ENCODE measurements around the gene LRRC66.

LRRC66 gene

DNA sequence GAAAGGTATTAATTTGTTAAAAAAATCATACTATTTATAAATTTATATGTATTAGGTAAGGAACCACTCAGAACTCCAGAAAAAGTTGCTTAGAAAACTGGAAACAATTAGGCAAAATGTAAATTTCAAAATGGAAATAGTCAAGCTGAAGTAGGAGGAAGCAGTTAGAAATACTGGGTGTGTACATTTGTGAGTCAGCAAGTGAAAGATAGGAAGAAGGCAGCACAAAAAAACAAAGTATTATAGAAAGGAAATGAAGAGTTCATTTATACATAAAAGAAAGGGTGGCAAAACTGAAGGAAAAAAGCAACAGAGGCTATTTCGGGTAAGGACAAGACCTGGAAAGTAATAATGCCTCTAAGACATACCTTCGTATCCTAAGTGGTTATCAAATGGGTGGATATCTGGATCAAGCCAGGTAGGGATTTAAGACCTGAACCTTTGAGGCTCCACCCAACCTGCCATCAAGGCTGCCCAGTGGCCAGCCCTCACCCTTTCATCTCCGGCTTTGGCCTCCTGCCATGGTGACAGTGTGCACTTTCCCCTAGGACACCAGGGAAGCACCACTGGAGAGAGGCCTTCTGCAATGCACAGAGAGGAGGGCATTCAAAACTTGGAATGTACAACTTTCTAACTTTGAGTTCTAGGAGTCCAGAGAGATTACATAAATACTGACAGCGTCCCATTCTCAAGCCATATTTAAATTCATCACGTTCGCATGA, at the start of gene LRRC66:
Gene LRRC66, minus strand, starts transcription at position 428 of the 722 bp plus-strand sequence. CDS start 2,750 bp downstream, outside the sequence.
- no peak for DNase-seq

DNA sequence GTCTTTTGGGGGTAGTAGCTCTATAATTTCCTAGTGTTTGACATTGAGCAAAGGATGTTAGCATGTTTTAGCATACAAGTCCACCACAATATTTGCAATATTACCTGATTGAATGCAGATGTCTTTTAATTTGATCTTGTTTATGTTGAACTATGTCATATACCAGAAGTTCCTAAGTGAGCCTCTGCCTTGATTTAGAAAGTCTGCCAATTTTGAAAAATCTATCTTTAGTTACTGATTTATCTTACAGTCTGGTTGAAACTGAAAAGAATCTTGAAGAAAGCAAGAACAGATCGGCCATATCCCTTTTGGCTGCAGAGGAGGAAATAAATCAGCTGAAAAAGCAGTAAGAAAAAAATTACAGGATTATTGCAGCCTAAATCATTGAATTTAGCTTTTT, 49.4 kb upstream of the LRRC66 start:
- no peak for DNase-seq

- no peak for DNase-seq
Observed at GRCh38 chr4:52059372-52059771, 39.2 kb upstream of the LRRC66 start.

DNA sequence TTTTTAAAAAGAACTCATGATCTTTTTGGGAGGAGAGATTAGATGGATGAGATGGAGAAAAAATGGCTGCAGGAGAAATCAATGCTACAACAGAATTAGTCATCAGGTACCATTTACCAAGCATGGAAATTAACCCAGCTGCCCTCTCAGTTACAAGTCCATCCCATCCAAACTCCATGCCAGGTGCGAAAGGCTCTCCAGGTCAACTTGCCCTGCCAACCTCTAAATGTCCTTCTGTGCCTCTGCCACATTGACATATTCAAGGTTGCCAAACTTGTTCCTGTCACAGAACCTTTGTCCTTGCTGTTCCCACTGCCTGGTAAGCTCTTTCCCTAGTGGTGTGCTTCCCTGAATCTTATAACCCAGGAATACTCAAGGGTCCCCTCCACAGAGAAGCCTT, 38.1 kb upstream of the LRRC66 start:
- DNase-seq, result no peak

DNA sequence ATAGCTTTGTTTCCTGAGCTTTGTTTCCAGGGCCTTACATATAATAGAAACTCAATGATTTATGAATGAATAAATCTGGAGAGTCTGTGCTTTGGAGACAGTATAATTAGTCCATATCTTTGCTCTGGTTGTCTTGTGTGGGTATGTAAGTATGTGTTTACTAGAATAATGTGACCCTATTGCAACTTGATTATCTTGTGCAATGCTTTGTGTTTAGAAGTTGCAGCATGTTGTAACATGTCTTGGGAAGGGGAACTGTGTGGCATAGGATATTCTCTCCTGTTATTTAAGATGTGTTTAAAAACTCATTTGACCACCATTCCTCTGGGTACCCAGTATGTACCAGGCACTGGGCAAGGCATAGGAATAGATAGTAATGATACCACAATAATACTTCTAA, 37.0 kb upstream of the LRRC66 start:
- no peak for DNase-seq

DNA sequence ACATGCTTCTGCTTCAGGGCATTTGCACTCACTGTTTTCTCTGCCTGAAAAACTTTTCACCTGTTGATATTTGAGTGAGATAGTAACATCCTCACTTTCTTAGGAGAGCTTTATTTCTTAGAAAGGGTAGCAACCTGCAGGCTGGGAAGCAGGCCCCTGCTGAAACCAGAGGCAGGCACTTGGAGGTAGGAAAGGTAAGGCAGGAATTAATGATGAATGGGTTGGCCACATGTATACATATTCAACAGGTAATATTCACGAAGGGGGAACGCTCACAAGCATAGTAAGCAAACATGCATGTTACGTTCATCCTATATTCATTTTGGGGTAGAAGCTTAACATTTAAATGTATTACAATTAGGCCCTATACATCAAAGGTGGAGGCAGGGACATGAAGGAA, 34.1 kb upstream of the LRRC66 start:
- no peak for DNase-seq

- no peak for DNase-seq
Observed at GRCh38 chr4:52052475-52052780, 32.3 kb upstream of the LRRC66 start.

- DNase-seq, result no peak
Observed at GRCh38 chr4:52051615-52052474, 31.7 kb upstream of the LRRC66 start.

- no peak for DNase-seq
Observed at GRCh38 chr4:52051213-52051614, 31.1 kb upstream of the LRRC66 start, which contains the start of gene SPATA18. Gene SPATA18 (plus strand): TSS chr4:52051304. CDS start chr4:52051705, 401 bp downstream.

DNA sequence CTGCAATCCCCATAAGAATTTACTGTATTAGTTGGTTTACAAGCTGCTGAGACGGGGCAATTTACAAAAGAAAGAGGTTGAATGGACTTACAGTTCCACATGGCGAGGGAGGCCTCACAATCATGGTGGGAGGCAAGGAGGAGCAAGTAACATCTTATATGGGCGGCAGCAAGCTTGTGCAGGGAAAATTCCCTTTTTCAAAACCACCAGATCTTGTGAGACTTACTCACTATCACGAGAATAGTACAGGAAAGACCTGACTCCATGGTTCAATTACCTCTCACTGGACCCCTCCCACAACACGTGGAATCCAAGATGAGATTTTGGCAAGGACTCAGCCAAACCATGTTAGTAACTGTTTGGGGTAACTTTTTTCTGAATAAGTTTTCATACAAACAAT, 29.1 kb upstream of the LRRC66 start:
- DNase-seq, result no peak

- DNase-seq, result no peak
Observed at GRCh38 chr4:52045028-52045427, 24.9 kb upstream of the LRRC66 start.

GRCh38 chr4:52038103-52038912, 18.1 kb upstream of the LRRC66 start, which contains the start of gene SGCB:
Gene SGCB (minus strand): TSS chr4:52038299. CDS start chr4:52038259, 40 bp downstream.
- DNase-seq, result peak; percentile 3

DNA sequence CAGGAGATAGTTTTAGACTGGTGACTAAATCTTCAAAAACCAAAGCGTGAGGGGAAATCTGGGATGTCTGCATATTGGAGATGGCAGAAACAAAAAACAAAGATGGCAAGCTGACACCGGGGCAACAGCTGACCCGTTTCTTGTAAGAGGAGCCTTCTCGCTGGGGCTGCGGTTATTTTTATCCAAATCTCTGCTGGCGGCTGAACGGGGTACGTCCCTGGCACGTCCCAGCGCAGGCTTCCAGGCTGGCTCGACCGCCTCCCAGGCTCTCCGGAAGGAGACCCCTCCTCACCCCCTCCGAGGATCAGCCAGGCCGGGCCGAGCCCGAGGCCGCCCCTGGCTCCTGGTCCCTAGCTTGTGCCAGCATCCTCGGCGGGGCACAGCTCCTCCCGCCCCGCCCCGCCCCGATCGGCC, 17.5 kb upstream of the LRRC66 start:
- no peak for DNase-seq

DNA sequence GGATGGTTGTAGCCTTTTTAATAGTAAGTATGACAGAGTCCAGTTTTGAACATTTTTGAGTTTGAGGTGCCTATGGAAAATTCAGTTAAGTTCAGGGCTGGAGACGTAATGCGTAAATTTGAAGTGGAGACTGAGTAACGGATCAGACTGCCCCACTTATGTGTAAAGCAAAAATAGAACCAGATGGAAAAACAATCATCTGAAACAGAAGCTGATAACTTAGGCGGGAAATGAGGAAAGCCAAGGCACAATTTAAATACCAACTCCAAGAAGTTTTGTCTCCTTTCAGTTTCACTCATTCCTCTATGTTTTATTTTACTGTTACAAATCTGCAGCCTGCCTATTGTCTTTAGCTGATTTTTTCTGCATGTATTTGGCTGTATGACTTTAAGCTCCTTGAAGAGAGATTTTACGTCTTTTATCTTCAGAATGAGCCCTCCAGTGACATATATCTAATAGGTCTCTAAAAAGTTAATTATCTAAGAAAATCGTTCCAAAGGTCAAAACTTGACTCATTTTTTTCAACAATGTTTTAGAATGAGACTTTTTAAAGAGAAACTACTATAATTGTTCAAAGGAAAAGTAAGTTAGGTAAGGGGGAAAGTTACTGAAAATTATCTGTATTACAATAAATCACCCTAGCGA, 16.8 kb upstream of the LRRC66 start:
- DNase-seq, result no peak

DNA sequence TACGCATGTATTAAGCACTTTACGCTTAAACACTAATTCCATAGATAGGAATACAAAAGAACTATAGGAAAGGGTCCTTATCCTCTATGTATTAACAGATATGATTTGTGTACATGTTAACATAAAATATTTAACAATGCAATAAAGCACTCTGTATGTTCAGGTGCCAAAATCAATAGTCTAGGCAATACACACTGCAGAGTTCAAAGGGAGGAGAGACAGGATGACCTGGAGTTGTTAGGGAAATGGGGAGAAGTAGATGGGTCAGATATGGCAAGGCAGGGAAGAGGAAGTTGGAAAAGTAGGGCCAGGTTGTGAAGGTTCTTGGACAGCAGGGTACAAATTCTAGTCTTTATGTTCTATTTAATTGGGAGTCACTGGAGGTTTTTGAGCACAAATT, 15.0 kb upstream of the LRRC66 start:
- DNase-seq, result no peak

DNA sequence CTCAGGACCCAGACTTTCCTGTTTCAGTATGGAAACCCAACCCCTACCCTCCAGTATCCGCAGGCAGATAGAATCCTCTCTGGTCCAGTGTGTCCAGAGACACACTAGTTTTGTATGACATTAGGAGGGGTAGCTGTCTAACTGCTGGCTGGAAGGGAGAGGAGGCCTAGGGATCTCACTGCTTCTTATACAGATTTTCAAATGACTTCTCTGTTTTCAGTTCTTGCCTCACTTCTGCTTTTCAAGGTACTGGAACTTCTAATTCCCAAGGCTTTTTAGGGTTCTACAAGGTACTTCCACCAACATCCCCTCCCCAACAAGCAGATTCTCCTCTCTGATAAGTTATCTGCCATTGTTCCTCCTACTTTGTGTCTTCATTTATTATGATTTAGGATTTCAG, 11.8 kb upstream of the LRRC66 start:
- no peak for DNase-seq

DNA sequence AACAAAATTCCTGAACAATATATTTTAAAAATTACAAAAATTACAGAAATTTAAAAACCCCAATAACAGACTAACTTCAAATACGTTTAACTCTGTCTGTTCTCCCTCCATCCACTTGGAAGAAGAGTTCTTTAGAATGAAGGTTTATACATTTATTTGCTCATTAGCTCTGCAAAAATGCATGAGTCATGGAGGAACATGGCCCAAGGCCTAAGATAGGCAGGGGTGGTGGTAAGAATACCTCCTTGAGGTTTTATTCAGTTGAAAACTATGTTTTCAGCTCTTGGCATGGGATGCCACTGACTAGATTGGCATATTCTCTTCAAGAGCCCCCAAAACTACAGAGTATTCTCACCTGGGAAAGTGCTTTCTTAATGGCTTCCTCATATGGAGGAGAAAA, 8.8 kb upstream of the LRRC66 start:
- no peak for DNase-seq

DNA sequence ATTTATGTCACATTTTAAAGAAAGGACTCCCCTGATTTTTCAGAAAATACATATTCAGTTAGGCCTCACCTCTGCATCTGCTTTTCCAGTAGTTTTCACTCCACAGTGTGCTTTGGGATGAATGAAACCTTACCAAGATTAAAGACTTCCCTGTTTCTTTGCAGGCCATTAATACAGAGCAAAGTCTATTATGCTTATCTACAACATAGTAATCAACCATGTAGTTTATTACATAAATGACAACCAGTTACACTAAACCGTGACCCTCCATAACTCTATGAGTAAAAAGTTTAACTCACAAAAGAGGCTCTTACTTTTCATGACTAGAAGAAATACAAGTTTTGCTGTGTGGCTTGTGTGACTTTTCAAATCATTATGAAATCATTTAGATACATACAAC, 2.3 kb downstream of the LRRC66 start:
- DNase-seq, result no peak

GRCh38 chr4:52016981-52017380, 3.2 kb downstream of the LRRC66 start:
- no peak for DNase-seq

DNA sequence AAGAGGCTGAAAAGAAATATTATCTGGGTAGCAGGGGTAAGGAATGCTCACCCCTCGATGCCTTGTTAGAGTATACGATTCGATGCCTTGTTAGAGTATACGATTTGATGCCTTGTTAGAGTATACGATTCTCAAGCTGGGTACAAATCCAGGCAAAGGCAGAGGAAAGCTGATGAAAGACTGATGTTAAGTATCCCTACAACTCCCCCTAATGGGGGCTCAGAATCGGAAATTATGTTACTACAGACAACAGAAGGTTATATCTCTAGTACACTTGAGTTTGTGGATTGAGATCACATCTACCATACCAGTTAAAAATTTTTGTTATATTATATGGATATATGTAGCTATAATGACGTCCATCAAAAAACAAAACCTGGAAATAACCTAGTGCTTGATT, 4.8 kb downstream of the LRRC66 start:
- DNase-seq, result no peak

DNA sequence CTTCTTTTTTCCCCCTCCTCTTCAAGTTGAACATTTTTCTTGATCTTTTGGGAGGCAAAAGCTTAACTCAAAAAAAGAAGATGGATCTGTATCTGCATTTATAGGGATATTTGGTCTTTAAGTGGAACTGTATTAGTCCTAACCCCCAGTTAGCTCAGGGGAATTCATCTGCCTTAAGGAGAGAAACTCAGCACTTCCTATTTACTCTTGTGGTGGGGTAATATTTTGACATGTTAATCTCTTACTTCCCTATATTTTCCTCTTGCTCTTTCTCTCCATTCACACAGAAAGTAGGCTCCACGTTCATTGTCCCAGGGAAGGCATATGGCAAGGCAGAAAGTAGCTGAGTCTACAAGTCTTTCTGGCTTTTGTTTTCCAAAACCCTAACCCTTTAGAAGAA, 5.3 kb downstream of the LRRC66 start:
- no peak for DNase-seq

- no peak for DNase-seq
Observed at GRCh38 chr4:52012651-52013050, 7.5 kb downstream of the LRRC66 start.

DNA sequence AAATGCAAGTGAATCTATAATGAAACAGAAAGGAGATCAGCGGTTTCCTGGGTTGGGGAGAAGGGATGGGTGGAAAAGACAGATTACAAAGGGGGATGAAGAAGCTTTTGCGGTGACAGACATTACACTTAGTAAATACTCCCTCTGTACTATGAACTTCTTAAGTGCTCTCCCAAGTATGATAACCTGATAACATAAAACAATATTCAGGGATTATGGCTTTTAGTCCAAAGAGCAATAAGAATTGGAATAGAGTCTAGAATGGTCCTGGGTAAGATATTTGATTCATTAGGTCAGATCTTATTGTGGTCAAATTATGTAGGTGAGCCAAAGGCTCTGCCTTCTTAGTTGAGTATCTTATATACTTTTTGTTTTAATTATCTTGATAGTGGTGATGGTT, 9.2 kb downstream of the LRRC66 start:
- no peak for DNase-seq
